Occipital lobe (tissue), 3 donors: Measurements from ENCODE around the gene UFSP1. TPM values are rescaled to one million over a fixed set of nuclear protein-coding genes. Genes with fewer than 3 reads are reported as not detected.
"Not testable (repeated sequence)": the region's sequence is repeated elsewhere in the genome, so short reads cannot be mapped to it uniquely, and the experiment has no call there.

Source experiments
- DNase-seq: peaks from one replicate; lab custom pipeline; 2025; lab: John Stamatoyannopoulos, UW
- small RNA-seq: library from RNA; depleted of rRNA; stranded (forward); fragments of <200 nt; gene quantifications from one replicate; pipeline ENCODE3, GENCODE V24; 2014
- total RNA-seq: library from RNA; depleted of rRNA; stranded (reverse); fragments of >200 nt; gene quantifications from one replicate; pipeline ENCODE4 v1.2.3, GENCODE V29; 2014

The UFSP1 gene
- total RNA-seq, 1 donor from 2014 or later = 2.5 TPM

DNA sequence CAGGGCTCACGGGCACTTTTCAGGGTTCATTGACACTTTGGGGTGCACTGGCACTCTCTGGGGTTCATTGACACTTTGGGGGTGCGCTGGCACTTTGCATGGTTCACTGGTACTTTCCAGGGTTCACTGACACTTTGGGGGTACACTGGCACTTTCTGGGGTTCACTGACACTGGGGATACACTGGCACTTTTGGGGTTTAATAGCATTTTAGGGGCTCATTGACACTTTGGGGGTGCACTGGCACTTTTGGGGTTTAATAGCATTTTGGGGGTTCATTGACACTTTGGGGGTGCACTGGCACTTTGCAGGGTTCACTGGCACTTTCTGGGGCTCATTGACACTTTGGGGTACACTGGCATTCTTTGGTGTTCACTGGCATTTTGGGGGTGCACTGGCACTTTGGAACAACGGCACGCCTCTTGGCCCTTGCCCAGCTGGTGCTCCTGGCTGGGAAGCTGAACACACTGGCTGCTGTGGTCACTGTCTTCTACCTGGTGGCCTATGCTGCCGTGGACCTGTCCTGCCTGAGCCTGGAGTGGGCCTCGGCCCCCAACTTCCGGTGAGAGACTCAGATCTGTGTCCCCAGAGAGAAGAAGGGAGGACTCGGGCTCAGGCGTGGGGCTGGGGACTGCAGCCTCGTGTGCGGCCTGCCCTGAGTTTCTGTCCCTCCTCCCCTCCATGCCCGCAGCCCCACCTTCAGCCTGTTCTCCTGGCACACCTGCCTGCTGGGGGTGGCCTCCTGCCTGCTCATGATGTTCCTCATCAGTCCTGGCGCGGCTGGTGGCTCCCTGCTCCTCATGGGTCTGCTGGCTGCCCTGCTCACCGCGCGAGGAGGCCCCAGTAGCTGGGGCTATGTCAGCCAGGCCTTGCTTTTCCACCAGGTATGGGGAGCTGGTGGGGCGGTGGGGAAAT is 28.6 kb downstream of the UFSP1 start:
- DNase-seq = no peak

DNA sequence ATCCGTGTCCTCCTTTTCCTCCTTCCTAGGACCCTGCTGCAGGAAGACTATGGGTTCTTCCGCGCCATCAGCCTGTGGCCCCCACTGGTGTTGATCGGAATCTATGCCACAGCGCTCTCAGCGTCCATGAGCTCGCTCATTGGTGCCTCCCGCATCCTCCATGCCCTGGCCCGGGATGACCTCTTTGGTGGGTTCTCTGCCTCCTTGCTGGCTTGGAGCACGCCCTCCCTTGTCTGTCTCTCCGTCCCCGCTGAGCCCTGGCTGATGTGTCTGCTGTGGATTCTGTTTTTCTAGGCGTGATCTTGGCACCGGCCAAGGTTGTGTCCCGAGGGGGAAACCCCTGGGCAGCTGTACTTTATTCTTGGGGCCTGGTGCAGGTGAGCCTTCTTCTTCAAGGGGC is 29.7 kb downstream of the UFSP1 start:
- DNase-seq = no peak

DNA sequence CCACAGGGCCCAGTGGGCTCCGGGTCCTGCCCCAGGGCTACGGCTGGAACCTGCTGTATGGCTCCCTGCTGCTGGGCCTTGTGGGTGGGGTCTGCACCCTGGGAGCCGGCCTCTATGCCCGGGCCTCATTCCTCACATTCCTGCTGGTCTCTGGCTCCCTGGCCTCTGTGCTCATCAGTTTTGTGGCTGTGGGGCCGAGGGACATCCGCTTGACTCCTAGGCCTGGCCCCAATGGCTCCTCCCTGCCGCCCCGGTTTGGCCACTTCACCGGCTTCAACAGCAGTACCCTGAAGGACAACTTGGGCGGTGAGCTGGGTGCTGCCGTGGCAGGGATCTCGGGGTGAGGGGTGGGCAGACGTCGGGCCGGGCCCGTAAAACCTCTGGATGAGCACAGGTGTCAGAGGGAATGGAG is 32.6 kb downstream of the UFSP1 start:
- no peak for DNase-seq

DNA sequence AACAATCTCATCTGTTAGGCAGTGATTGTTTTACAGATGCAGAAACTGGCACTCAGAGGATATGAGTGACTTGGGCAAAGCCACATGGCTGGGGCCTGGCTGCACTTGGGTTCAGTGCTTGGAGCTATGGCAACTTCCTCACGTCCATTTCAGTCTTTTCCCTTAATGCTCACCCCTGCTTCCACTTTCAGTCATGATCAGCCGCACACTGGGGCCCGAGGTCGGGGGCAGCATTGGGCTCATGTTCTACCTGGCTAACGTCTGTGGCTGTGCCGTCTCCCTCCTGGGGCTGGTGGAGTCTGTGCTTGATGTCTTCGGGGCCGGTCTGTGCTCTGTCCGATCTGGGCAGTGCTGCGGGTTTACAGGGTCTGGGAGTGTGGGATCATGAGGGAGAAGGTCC is 34.0 kb downstream of the UFSP1 start:
- DNase-seq = no peak

DNA sequence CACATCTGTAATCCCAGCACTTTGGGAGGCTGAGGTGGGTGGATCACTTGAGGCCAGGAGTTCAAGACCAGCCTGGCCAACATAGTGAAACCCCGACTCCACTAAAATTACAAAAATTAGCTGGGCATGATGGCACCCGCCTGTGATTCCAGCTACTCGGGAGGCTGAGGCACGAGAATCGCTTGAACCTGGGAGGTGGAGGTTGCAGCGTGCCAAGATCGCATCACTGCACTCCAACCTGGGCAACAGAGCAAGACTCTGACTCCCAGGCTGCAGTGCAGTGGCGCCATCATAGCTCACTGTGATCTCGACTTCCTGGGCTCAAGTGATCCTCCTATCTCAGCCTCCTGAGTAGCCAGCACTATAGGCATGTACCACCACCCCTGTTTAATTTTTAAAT is 34.6 kb downstream of the UFSP1 start:
- DNase-seq = not testable (repeated sequence)

DNA sequence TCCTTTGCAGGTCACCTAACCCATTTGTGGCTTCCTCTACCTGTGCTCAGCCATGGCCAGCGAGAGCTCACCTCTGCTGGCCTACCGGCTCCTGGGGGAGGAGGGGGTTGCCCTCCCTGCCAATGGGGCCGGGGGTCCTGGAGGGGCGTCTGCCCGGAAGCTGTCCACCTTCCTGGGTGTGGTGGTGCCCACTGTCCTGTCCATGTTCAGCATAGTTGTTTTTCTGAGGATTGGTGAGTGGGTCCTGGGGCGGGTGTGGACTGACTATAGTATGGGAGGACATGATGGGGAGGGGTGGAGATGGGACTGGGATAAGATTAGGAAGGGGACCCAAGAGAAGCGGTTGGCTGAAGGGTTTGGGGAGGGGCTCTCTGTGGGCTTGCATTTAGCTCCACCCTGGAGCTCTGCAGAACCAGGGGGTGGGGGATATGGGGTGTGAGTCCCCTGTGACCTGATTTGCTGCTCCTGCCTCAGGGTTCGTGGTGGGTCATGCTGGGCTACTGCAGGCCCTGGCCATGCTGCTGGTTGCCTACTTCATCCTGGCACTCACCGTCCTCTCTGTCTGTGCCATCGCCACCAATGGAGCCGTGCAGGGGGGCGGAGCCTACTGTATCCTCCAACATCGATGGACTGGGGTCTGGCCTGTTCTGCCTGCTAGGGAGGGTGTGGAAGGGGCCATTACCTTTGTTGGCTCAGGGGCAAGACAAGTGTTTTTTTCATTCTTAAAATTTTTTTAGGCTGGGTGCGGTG is 35.2 kb downstream of the UFSP1 start:
- no peak for DNase-seq

DNA sequence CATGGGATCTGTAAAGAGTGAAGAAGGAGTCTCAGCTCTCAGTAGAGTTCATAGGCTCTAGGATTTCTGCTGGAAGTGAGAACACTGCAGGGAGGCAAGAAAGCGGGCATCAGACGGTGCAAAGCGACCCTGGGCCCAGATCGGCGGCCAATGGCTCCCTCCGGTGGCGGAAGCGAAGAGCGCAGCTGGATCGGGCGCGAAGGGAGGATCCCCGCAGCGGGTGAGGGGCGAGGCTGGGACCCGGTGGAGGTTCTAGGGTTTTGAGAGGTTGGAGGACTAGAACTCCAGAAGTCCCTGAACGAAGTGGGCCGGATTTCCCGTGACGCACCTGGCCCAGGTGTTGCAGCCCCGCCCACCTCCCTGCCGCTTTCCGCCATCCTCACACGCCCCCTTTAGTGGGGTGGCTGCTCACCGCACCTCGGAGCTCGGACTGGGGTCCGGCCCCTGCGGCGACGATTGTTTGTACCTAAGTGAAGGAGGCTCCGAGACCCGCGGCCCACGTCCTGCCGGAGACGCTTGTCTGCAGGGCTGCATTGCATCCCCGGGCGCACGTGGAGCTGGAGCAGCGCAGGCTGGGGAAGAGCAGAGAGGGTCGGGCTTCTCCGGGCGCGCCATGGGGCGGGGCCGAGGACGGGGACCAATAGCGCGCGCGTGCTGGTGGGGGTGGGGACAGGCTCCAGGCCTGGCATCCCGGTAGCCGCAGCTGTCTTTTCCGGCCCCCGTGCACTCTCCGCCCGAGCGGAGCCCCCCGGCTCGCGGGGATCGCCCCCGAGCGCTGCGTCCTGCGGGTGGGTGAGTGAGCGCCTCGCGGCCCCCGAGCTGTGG is 37.3 kb downstream of the UFSP1 start, which contains the start of gene SLC12A9:
Gene SLC12A9, plus strand, starts transcription at position 666 of the 825 bp plus-strand sequence. CDS start 1,485 bp downstream, outside the sequence.
- peak; percentile 89 for DNase-seq

DNA sequence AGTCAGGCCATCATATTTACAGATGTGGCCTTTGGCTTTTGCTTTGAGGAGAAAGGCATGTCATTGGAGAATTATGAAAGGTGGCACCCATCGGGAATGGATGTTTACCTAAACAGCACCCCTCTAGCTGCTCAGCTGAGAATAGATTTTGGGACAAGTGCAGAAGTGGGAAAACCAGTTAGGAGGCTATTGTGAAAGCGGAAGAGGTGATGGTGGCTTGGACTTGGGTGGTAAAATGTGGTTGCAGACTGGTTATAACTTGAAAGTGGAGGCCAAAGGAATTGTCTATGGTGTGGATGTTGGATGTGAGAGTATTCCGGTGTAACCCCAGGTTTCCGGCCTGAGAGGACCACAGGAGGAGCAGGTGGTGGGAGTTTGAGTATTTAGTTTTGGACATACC is 42.2 kb downstream of the UFSP1 start:
- DNase-seq = no peak

DNA sequence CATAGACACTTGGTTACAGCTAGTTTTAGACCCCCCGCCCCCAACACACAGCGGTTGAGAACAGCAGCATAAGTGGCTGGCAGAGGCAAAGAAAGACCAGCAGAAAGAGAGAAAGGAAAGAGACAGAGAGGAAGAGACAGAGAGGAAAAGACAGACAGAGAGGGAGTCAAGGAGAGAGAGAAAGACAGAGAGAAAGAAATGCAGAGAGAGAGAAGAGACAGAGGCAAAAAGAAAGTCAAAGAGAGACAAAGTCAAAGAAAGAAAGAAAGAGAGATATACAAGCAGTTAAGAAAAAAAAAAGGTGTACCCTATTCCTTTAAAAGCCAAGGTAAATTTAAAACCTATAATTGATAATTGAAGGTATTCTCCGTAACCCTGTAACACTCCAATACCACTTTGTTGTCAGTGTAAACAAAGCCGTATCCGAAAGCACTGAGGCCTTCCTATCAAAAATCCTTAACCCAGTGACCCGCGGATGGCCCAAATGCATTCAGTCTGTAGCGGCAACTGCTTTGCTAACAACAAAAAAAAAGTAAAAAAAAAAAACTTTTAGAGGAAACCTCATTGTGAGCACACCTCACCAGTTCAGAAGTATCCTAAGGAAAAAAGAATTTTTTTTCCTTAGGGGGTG is 48.9 kb downstream of the UFSP1 start:
- no peak for DNase-seq

DNA sequence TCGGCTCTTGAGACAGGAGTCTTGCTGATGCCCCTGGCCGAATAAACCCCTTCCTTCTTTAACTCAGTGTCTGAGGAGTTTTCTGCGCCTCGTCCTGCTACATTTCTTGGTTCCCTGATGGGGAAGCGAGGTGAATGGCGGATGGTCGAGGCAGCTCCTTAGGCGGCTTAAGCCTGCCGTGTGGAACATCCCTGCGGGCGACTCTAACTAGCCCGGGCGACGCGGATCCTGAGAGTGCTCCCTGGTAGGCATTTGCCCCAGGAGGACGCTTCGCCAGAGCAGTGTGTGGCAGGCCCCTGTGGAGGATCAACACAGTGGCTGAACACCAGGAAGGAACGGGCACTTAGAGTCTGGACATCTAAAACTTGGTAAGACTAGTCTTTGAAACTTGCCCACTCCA is 50.2 kb downstream of the UFSP1 start:
- DNase-seq = no peak

Small RNAs within 50 kb of the gene (small RNA-seq; reads per million reads assigned to genes)
- gene RN7SL549P (not detected), gene RPS29P15 (not detected)

Other genes with a start within 250 kb of the UFSP1 start
- gene TFR2, start 248.2 kb downstream of the UFSP1 start, total RNA-seq = 5.3 TPM
- 109 TPM for gene ACTL6B, start 233.3 kb downstream of the UFSP1 start, total RNA-seq
- 57.7 TPM for gene GNB2, start 216.0 kb downstream of the UFSP1 start, total RNA-seq
- 15.4 TPM for gene GIGYF1, start 195.5 kb downstream of the UFSP1 start, total RNA-seq
- gene POP7, start 183.6 kb downstream of the UFSP1 start, total RNA-seq = 41.5 TPM
- not detected for gene EPO, start 169.2 kb downstream of the UFSP1 start, total RNA-seq
- gene ZAN, start 156.1 kb downstream of the UFSP1 start, total RNA-seq = not detected
- 8.4 TPM for gene EPHB4, start 62.2 kb downstream of the UFSP1 start, total RNA-seq
- gene SLC12A9, start 37.0 kb downstream of the UFSP1 start, total RNA-seq = 30.1 TPM
- 5.8 TPM for gene TRIP6, start 22.3 kb downstream of the UFSP1 start, total RNA-seq
- gene SRRT, start 14.6 kb downstream of the UFSP1 start, total RNA-seq = 29.5 TPM
- 16.1 TPM for gene ACHE, start 6.2 kb upstream of the UFSP1 start, total RNA-seq
- 0.47 TPM for gene MUC3A, start 59.8 kb upstream of the UFSP1 start, total RNA-seq
- gene MUC12, start 79.8 kb upstream of the UFSP1 start, total RNA-seq = not detected
- not detected for gene MUC17, start 130.4 kb upstream of the UFSP1 start, total RNA-seq
- 1.1 TPM for gene TRIM56, start 195.8 kb upstream of the UFSP1 start, total RNA-seq
- gene SERPINE1, start 237.4 kb upstream of the UFSP1 start, total RNA-seq = 0.78 TPM